Panc1 (cell line): ENCODE results near the gene ANKRD65. TPM values are rescaled to one million over a fixed set of nuclear protein-coding genes. Genes with fewer than 3 reads are reported as not detected.

ENCODE experiments used
- ATAC-seq: fragments of 200-7000 bp; cut with Tn5 transposase; 2 replicates; pipeline ENCODE4 v1.9.1; 2020; ENCODE audit warnings: mild to moderate bottlenecking, moderate library complexity
- BruUV-seq: library from RNA; stranded (reverse); fragments of 400-500 nt; replicated peaks from 2 replicates; lab custom pipeline; 2021; lab: Mats Ljungman, UMichigan
- CTCF ChIA-PET: fragments of 300-600 bp; sonication (Branson Sonifier 250); formaldehyde crosslinking; loops from one replicate; lab custom pipeline; 2022; ENCODE audit warnings: antibody characterized with exemption; lab: Charles Lee
- POLR2A ChIA-PET: fragments of 300-600 bp; sonication (Branson Sonifier 250); formaldehyde crosslinking; loops from one replicate; lab custom pipeline; 2022; ENCODE audit warnings: antibody characterized with exemption; lab: Charles Lee
- DNase-seq: peaks from one replicate; pipeline ENCODE4 v3.0.0-alpha.2; 2010; ENCODE audit warnings: low read depth, low spot score
- H3K27ac ChIP-seq: 2 replicates; pipeline ENCODE4 v1.5.1; 2011; ENCODE audit warnings: mild to moderate bottlenecking, low read length, inconsistent platforms
- H3K27me3 ChIP-seq: fragments of 200-500 bp; sonication (Bioruptor generic); 2 replicates; pipeline ENCODE4 v1.6.0; 2014; ENCODE audit warnings: low read length, inconsistent platforms; ENCODE audit not compliant: control insufficient read depth, insufficient read depth
- H3K36me3 ChIP-seq: fragments of 200-500 bp; sonication (Bioruptor generic); 2 replicates; pipeline ENCODE4 v1.5.1; 2014; ENCODE audit warnings: inconsistent platforms, mild to moderate bottlenecking, low read length, moderate library complexity; ENCODE audit not compliant: control insufficient read depth, insufficient read depth
- H3K4me1 ChIP-seq: 2 replicates; pipeline ENCODE4 v1.5.1; 2011; ENCODE audit warnings: inconsistent platforms, mild to moderate bottlenecking, low read length, moderate library complexity; ENCODE audit not compliant: control insufficient read depth, insufficient read depth
- H3K4me3 ChIP-seq, 2 experiments: 2 replicates each; pipeline ENCODE4 v1.5.1; 2011 to 2012; ENCODE audit warnings: low read depth in 2 of 2, low read length in 2 of 2, mild to moderate bottlenecking in 2 of 2, inconsistent platforms in 1 of 2, moderate library complexity in 1 of 2
- H3K9me3 ChIP-seq: fragments of 200-500 bp; sonication (Bioruptor generic); 2 replicates; pipeline ENCODE4 v1.5.1; 2014; ENCODE audit warnings: low read depth, mild to moderate bottlenecking, inconsistent platforms, low read length, moderate library complexity; ENCODE audit not compliant: control insufficient read depth, insufficient read depth
- CTCF ChIP-seq: fragments of 450-650 bp; IDR thresholded peaks from 2 replicates; pipeline ENCODE4 v1.5.1; 2017; ENCODE audit warnings: mild to moderate bottlenecking
- POLR2AphosphoS5 ChIP-seq: IDR thresholded peaks from 2 replicates; pipeline ENCODE4 v1.6.1; 2012; ENCODE audit warnings: mild to moderate bottlenecking, low read depth, low read length, moderate library complexity
- REST ChIP-seq, 2 experiments: IDR thresholded peaks; 2 replicates each; pipeline ENCODE4 v1.6.1; 2011 to 2012; ENCODE audit warnings: low read depth in 2 of 2, control low read depth in 1 of 2, low read length in 1 of 2, mild to moderate bottlenecking in 1 of 2, moderate library complexity in 1 of 2; ENCODE audit not compliant: insufficient read depth in 1 of 2
- SIN3A ChIP-seq: IDR thresholded peaks from 2 replicates; pipeline ENCODE4 v1.6.1; 2012; ENCODE audit warnings: low read depth, mild to moderate bottlenecking, low read length, moderate library complexity, borderline replicate concordance; ENCODE audit not compliant: insufficient read depth
- TCF7L2 ChIP-seq: IDR thresholded peaks from 2 replicates; pipeline ENCODE4 v1.6.1; 2011; ENCODE audit warnings: mild to moderate bottlenecking, low read depth, low read length, inconsistent platforms
- in situ Hi-C: cut with HindIII; loops from 2 replicates; pipeline ENCODE4 v1.10.0; 2016; ENCODE audit warnings: low sequenced_read_pairs, low pct_unique_long_range_greater_than_20kb
- intact Hi-C: fragments of 100-400 bp; cut with micrococcal nuclease; formaldehyde crosslinking; loops from one replicate; pipeline ENCODE4 v1.10.0; 2022; ENCODE audit not compliant: unreplicated experiment
- total RNA-seq: library from RNA; stranded (reverse); gene quantifications from one replicate; pipeline ENCODE4 v1.2.1, GENCODE V29; 2021; ENCODE audit not compliant: unreplicated experiment

ANKRD65 gene
- total RNA-seq, 1 experiment from 2014 or later, result 1.9 TPM

- POLR2A ChIA-PET, result no interaction called here
- H3K27me3 ChIP-seq, result no peaks in the 10 kb centered on the region
- in situ Hi-C loops, result no loop called here
- intact Hi-C loops, result no loop called here
- H3K4me1 ChIP-seq, result peaks cover 8% of the 10 kb centered on the region; the same call in 1 of the 2 replicates
- H3K4me3 ChIP-seq, result no peak overlapping the region
- DNase-seq (no peak), ATAC-seq (no peak)
- no peaks in the 10 kb centered on the region for H3K9me3 ChIP-seq
- CTCF ChIA-PET, result no interaction called here
- no peak overlapping the region for H3K27ac ChIP-seq
- no peak for TF ChIP-seq REST (IDR thresholded peaks at IDR 0.05; ENCODE audit: insufficient read depth in 1 of 2, low read depth in 2 of 2, low read length in 1 of 2)
- TF ChIP-seq SIN3A, result no peak
- TF ChIP-seq POLR2AphosphoS5, result no peak
- no peak for TF ChIP-seq TCF7L2
- TF ChIP-seq CTCF, result no peak
- no TSS peak for BruUV-seq
- peaks cover 4% of the 10 kb centered on the region; the same call in 1 of the 2 replicates for H3K36me3 ChIP-seq
Observed at GRCh38 chr1:1380860-1381259, 40.2 kb downstream of the ANKRD65 start.

GRCh38 chr1:1377540-1378205 is 43.4 kb downstream of the ANKRD65 start:
- POLR2A ChIA-PET, result interaction anchor here (0.6 kb wide), 2 partner anchors 64 to 395 kb away, joined by 3 to 5 read pairs; no protein-coding TSS in a partner anchor
- intact Hi-C loops (no loop called here), in situ Hi-C loops (no loop called here)
- CTCF ChIA-PET, result no interaction called here
- Histone ChIP-seq H3K9me3 (no peaks in the 10 kb centered on the region), H3K4me1 (peaks cover 21% of the 10 kb centered on the region), H3K27ac (no peak overlapping the region), H3K27me3 (no peaks in the 10 kb centered on the region), H3K4me3 (no peak overlapping the region), H3K36me3 (peaks cover 16% of the 10 kb centered on the region; the same call in 1 of the 2 replicates)
- TF ChIP-seq TCF7L2 (no peak), CTCF (no peak), POLR2AphosphoS5 (no peak), SIN3A (no peak), REST (IDR thresholded peaks at IDR 0.05; ENCODE audit: insufficient read depth in 1 of 2, low read depth in 2 of 2, low read length in 1 of 2) (no peak)
- ATAC-seq, result no peak
- no TSS peak for BruUV-seq
- DNase-seq, result no peak
